GF-D8 (cell line): ENCODE results near the gene ATP1B4.
"Not testable (repeated sequence)": the region's sequence is repeated elsewhere in the genome, so short reads cannot be mapped to it uniquely, and the experiment has no call there.

Experiments
- DNase-seq: peaks from one replicate; lab custom pipeline; 2025; lab: John Stamatoyannopoulos, UW

The ATP1B4 gene

GRCh38 chrX:120361764-120362305, at the start of gene ATP1B4:
Gene ATP1B4, plus strand, starts transcription at chrX:120362089. Its CDS starts 80 bp downstream, at chrX:120362169.
- no peak for DNase-seq

DNA sequence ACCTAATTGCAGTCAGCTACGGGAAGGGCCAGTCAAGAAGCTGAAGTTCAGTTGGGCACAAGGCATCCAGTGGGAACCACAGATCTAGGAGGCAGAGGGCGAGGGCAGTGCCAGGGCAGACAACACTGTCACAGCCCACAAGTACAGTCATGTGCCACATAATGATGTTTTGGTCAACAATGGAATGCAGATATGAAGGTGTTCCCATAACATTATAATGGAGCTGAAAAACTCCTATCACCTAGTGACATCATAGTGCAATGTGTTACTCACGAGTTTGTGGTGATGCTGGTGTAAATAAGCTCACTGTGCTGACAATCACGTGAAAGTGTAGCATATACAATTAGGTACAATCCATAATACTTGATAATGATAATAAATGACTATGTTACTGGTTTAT, 46.1 kb upstream of the ATP1B4 start:
- DNase-seq, result no peak

DNA sequence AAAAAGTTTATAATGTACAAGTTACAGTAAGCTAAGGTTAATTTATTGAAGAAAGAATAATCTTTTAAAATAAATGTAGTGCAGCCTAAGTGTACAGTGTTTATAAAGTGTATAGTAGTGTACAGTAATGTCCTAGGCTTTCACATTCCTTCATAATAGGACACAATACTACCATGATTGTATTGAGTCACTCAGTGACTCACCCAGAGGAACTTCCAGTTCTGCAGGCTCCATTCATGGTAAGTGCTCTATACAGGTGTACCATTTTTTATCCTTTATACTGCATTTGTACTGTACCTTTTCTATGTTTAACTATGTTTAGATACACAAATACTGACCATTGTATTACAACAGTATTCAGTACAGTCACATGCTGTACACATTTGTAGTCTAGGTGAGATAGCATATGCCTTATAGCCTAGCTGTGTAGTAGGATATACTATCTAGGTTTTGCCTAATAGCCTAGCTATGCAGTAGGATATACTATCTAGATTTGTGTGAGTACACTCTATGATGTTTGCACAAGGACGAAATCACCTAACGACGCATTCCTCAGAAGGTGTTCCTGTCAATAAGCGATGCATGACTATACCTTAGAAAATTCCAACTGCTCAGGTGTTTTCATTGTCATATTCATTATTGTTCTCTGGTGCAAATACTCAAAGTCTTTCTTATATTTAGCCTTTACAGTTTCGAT, 45.2 kb upstream of the ATP1B4 start:
- no peak for DNase-seq

GRCh38 chrX:120318411-120318810, 43.5 kb upstream of the ATP1B4 start:
- DNase-seq, result no peak

- no peak for DNase-seq
Observed at GRCh38 chrX:120321520-120322281, 40.2 kb upstream of the ATP1B4 start.

DNA sequence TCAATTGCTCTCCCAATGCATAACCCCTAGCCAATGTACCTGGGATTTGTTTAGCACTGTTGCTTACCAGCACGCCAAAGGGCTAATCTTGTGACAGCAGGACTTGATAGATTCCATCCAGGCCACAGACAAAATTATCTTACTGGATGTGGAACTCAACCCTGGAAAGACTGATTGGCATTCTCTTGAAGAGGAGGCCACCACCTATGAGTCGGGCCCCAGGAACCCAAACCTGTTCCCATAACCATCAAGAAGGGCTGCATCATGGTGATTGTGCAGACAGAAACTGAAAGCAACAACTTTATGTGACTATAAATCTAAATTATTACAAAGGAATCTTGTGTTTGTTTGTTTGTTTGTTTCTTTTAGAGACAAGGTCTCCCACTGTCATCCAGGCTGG, 30.8 kb upstream of the ATP1B4 start:
- DNase-seq, result no peak

DNA sequence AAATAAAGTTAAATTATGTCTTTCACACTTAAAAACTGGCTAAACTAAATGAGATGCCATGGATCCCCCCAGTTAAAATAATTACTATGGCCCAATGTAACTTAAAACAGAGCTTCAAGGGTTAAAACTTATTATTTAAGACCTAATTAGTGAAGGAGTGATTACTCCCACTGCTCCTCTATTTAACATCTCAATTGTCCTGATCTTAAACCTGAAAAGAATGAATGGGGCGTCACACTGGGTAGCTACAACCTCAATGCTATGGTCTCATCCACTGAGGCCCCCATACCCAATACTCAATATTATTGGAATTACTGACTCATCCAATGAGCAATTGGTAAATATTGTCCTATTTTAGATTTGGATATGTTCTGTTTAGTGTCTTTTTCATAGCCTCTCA, 29.5 kb upstream of the ATP1B4 start:
- DNase-seq, result no peak

DNA sequence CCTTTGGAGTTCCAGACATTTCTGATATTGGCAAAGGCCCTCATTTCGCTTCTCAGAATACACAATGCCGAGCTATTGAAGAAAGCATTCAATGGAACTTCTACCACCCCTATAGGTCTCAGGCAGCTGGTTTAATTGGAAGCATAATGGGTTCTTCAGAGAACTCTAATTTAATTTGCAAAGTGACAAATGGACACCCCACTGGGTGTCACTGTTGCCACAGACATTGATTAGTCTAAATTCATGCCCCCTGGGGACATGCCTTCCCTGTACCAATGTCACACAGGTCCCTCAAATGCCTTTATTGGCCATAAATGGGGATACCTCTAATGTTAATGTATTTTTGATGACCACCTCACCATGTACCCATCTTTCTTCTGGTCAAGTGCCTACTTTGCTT, 27.7 kb upstream of the ATP1B4 start:
- DNase-seq, result no peak

- DNase-seq, result peak; percentile 55
Observed at GRCh38 chrX:120334603-120335002, 27.3 kb upstream of the ATP1B4 start.

GRCh38 chrX:120335289-120335688, 26.6 kb upstream of the ATP1B4 start:
- no peak for DNase-seq

- no peak for DNase-seq
Observed at GRCh38 chrX:120336899-120337298, 25.0 kb upstream of the ATP1B4 start.

GRCh38 chrX:120344566-120344965, 17.3 kb upstream of the ATP1B4 start:
- not testable (repeated sequence) for DNase-seq

- no peak for DNase-seq
Observed at GRCh38 chrX:120350450-120351138, 11.3 kb upstream of the ATP1B4 start.

DNA sequence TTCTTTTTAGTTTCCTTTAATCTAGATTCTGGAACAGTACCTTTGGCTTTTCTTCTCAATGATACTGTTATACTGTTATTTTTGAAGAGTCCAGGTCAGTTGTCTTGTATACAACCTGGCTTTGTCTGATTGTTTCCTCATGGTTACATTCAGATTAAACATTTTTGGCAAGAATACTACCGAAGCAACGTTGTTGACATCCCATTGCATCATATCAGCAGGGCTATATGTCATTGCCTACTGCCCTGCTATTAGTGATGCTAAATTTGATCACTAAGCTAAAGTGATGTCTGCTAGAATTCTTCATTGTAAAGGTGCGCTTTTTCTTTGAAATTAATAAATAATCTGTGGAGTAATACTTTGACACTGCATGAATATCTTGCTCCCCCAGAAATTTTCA, 5.8 kb upstream of the ATP1B4 start:
- DNase-seq, result no peak

DNA sequence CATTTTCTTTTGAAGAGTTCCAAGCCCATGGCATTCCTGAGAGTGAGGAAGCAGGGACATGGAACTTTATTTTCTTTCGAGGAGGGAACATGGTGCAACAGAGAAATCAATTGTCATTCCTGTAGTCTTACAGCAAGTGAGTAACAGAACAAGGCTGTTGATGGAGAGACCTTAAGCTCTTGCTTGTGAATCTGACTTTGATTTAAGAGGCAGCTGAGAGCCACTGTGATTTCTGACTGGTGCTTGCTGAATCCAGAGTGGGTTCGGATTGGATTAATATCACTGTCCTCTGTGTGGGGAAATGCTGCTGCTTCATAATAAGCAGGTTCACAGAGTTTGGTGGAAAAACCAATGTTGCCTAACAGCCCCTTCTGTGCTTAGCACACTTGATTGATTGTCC, 4.7 kb upstream of the ATP1B4 start:
- DNase-seq, result no peak

- no peak for DNase-seq
Observed at GRCh38 chrX:120358737-120359456, 3.0 kb upstream of the ATP1B4 start.

GRCh38 chrX:120365320-120365719, 3.4 kb downstream of the ATP1B4 start:
- no peak for DNase-seq

GRCh38 chrX:120365968-120366367, 4.1 kb downstream of the ATP1B4 start:
- no peak for DNase-seq

DNA sequence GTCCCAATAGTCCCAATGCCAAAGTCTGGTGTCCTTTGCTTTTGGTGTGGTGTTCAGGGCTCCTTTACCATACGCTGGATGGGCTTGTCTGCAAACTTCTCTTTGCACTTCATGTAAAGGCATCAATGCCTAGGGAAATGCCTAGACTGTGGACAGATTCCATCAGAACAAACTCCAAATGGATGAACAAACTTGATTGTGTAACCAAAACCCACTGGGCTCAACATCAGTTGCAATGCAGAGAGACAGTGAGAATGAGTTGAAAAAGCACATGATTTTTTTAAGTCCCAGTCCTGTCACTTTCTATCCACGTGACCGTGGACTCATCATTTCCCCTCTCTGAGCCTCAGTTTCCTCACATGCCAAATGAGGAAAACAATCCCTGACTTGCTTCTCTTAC, 4.9 kb downstream of the ATP1B4 start:
- DNase-seq, result no peak

DNA sequence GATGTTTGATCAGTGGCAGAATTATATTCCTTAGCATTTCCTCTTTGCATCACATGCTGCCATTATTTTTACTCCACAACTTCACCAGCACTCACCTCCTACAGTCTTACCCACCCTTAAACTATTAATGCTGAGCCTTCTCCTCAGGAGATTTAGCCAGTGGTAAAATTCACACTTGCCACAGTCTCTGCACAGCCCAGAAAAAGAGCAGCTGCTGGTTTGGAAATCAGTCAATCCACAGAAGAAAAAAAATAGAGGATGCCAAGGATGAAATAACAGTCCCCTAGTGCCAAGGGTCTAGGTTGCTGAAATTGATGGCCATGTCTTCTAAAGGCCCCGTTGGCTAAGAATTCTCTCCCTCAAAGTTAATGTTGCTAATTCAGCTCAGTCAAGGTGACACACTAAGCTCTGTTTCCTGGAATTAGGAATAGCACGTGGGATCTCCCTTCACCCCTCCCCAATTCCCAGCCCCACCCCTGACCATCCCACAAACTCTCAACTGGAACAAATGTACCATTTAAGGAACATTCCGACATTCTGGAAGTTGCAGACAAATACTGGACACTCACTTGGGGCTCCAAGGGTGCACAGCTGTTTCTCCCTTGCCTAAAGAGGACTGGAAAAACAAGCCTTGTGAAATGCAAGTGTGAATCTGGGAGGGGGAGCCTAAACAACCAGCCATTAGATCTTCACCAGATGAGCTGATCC, 5.7 kb downstream of the ATP1B4 start:
- DNase-seq, result no peak

DNA sequence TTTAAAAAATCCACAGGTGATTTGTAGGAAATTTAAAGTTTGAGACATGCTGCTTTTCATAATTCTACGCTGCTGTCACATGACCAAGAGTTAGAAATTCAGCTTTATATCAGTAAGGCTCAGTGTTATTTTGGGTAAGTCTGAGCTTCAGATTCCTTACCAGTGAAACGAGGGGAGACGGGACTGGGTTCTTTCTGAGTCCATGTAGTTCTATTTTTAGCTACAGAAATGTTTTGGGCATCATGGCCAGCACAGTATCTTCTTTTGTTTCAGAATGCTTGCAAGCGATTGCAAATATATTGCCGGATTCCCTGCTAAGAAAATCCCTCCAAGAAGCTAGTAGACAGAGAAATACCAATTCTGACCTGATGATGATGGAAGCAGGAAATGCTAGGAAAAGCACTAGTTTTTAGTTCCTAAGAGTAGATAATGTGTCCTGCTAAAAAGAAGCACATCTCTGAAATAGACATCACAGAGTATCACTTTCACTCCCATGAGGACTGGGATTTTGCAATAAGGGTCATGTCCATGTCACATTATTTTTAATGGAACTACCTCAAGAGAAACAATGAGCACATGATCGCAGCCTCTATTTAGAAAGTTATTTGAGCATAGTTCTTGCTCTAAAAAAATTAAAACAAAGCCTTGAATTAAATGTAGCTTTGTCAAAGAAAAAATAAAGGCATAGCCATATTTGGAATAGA, 10.9 kb downstream of the ATP1B4 start:
- no peak for DNase-seq
